Thyroid gland (tissue), 4 donors: ENCODE data around the gene RGS8. TPM values are rescaled to one million over a fixed set of nuclear protein-coding genes. Genes with fewer than 3 reads are reported as not detected.

Source experiments
- DNase-seq, 2 donors: peaks; one replicate each; pipeline ENCODE4 v3.0.0-alpha.2; 2019
- H3K27ac ChIP-seq, 3 donors: fragments of 200-600 bp; sonication (generic); 1 replicate in 2 of 3; 2 replicates in 1 of 3; pipeline ENCODE4 v1.5.1; 2016 to 2019; ENCODE audit warnings: mild to moderate bottlenecking in 1 of 3, moderate library complexity in 1 of 3
- H3K27me3 ChIP-seq: fragments of 200-600 bp; sonication (generic); one replicate; pipeline ENCODE4 v1.5.1; 2019
- H3K36me3 ChIP-seq, 2 donors: fragments of 200-600 bp; sonication (generic); one replicate each; pipeline ENCODE4 v1.5.1; 2016 to 2019
- H3K4me1 ChIP-seq, 2 donors: fragments of 200-600 bp; sonication (generic); one replicate each; pipeline ENCODE4 v1.5.1; 2017 to 2019
- H3K4me3 ChIP-seq, 3 donors: fragments of 200-600 bp; sonication (generic); replicated peaks in 1 of 3; 1 replicate in 2 of 3; 2 replicates in 1 of 3; pipeline ENCODE4 v1.5.1; 2016; ENCODE audit warnings: mild to moderate bottlenecking in 1 of 3
- H3K9me3 ChIP-seq: fragments of 200-600 bp; sonication (generic); one replicate; pipeline ENCODE4 v1.5.1; 2017
- CTCF ChIP-seq, 6 experiments: fragments of 200-600 bp in 3 of 6; fragments of 450-650 bp in 3 of 6; sonication (generic) in 3 of 6; IDR thresholded peaks; one replicate each; pipeline ENCODE4 v1.5.1; 2016 to 2019; ENCODE audit warnings: antibody characterized with exemption in 6 of 6, mild to moderate bottlenecking in 2 of 6, inconsistent platforms in 1 of 6, moderate library complexity in 1 of 6
- POLR2A ChIP-seq, 2 donors: fragments of 450-650 bp; IDR thresholded peaks; one replicate each; pipeline ENCODE4 v1.6.1; 2017; ENCODE audit warnings: antibody characterized with exemption in 2 of 2, mild to moderate bottlenecking in 2 of 2, moderate library complexity in 1 of 2
- WGBS, 2 donors: methylation state at CpG; one replicate each; pipeline ENCODE4 v1.1.5; 2017; 5-methylcytosine and 5-hydroxymethylcytosine counted together
- intact Hi-C: fragments of 100-400 bp; cut with DNase I; formaldehyde crosslinking; loops from one replicate; pipeline ENCODE4 v1.15.1; 2023
- total RNA-seq, 4 donors: library from RNA; depleted of rRNA; stranded (reverse); fragments of >200 nt; gene quantifications; one replicate each; pipeline ENCODE4 v1.2.3, GENCODE V29; 2016

RGS8 gene
- total RNA-seq, 4 donors from 2014 or later = 2.4 to 5.9 (median 5.0) TPM

DNA sequence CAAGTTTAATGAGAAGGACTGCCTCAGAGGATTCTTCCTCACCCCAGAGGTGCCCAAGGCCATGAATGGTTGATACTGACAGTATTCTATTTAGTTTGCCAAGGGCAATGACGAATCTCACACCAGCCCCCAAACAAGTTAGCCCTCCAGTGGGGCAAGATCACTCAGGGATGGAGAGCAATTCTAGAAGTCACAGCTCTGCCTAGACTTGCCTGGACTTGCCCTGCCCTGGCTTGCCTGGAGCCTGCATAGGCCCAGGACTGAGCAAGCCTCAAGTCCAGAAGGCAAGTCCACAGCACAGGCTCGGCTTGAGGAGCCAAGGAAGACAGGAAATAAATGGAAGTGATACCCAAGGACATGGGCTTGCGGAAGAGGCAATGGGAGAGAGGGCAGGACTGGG lies 40.7 kb downstream of the RGS8 start:
- intact Hi-C loops = no loop called here
- 89 to 97% methylated on average over 3 of the region's 3 CpGs for WGBS, 2 donors
- Histone ChIP-seq H3K36me3 (no peaks in the 10 kb centered on the region), H3K9me3 (no peaks in the 10 kb centered on the region), H3K27ac (peak overlapping the region; percentile 73 to 92 (median 85)), H3K4me3 (no peak overlapping the region), H3K27me3 (no peaks in the 10 kb centered on the region), H3K4me1 (peaks cover 42 to 45% of the 10 kb centered on the region in 2 donors)
- no peak for DNase-seq
- no peak for TF ChIP-seq POLR2A (IDR thresholded peaks at IDR 0.05)
- no peak for TF ChIP-seq CTCF (IDR thresholded peaks at IDR 0.05)

GRCh38 chr1:182642461-182642860 lies 41.9 kb downstream of the RGS8 start:
- H3K27ac ChIP-seq = peak overlapping the region; percentile 72 to 92 (median 85)
- no peaks in the 10 kb centered on the region for H3K27me3 ChIP-seq
- no peak overlapping the region for H3K4me3 ChIP-seq
- no peaks in the 10 kb centered on the region for H3K9me3 ChIP-seq
- no peaks in the 10 kb centered on the region for H3K36me3 ChIP-seq
- peak; percentile 70 to 72 for DNase-seq
- TF ChIP-seq POLR2A (IDR thresholded peaks at IDR 0.05) (no peak), CTCF (IDR thresholded peaks at IDR 0.05) (no peak)
- peaks cover 42 to 45% of the 10 kb centered on the region in 2 donors for H3K4me1 ChIP-seq
- WGBS, 2 donors = 52 to 64% methylated on average over 8 of the region's 8 CpGs
- intact Hi-C loops = no loop called here

- DNase-seq = no peak
- intact Hi-C loops = no loop called here
- Histone ChIP-seq H3K4me3 (no peak overlapping the region), H3K27ac (no peak overlapping the region), H3K27me3 (no peaks in the 10 kb centered on the region), H3K4me1 (peaks cover 40 to 41% of the 10 kb centered on the region in 2 donors), H3K9me3 (no peaks in the 10 kb centered on the region), H3K36me3 (no peaks in the 10 kb centered on the region)
- WGBS, 2 donors = 92 to 95% methylated on average over 5 of the region's 5 CpGs
- TF ChIP-seq CTCF (IDR thresholded peaks at IDR 0.05) (no peak), POLR2A (IDR thresholded peaks at IDR 0.05) (no peak)
Measured at GRCh38 chr1:182641561-182641960, 42.8 kb downstream of the RGS8 start.

DNA sequence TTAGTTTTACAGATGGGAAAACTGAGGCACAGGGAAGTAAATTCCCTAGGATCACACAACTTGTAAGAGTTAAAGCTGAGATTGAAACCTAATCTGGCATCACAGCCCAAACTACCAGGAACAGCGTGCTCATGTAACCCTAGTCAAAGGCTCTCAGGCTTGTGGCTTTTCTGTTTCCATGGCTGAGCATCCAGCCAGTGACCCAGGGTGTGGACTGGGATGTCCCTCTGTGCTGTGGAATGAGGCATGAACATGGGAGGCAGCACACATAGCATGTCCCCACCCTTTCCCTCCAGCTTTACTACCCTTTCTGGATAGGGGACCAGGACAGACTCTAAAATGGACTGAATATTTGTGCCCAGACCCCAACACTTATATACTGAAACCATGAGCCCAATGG lies 45.1 kb downstream of the RGS8 start:
- Histone ChIP-seq H3K4me3 (no peak overlapping the region), H3K4me1 (peaks cover 24% of the 10 kb centered on the region in 2 donors), H3K27me3 (no peaks in the 10 kb centered on the region), H3K27ac (no peak overlapping the region), H3K36me3 (no peaks in the 10 kb centered on the region), H3K9me3 (no peaks in the 10 kb centered on the region)
- intact Hi-C loops = no loop called here
- TF ChIP-seq POLR2A (IDR thresholded peaks at IDR 0.05) = no peak
- TF ChIP-seq CTCF (IDR thresholded peaks at IDR 0.05) = no peak
- no peak for DNase-seq
- WGBS, 2 donors = 80 to 93% methylated on average over 1 of the region's 1 CpG

- DNase-seq = no peak
- WGBS, 2 donors = 86 to 89% methylated on average over 5 of the region's 5 CpGs
- H3K9me3 ChIP-seq = no peaks in the 10 kb centered on the region
- no peak overlapping the region for H3K4me3 ChIP-seq
- no peak overlapping the region for H3K27ac ChIP-seq
- H3K4me1 ChIP-seq = peaks cover 8 to 9% of the 10 kb centered on the region in 2 donors
- H3K27me3 ChIP-seq = no peaks in the 10 kb centered on the region
- TF ChIP-seq POLR2A (IDR thresholded peaks at IDR 0.05) = no peak
- H3K36me3 ChIP-seq = no peaks in the 10 kb centered on the region
- intact Hi-C loops = no loop called here
Measured at GRCh38 chr1:182637769-182638168, 46.6 kb downstream of the RGS8 start.

- no peak for DNase-seq
- H3K36me3 ChIP-seq = no peaks in the 10 kb centered on the region
- no peaks in the 10 kb centered on the region for H3K9me3 ChIP-seq
- no peaks in the 10 kb centered on the region for H3K27me3 ChIP-seq
- no peak overlapping the region for H3K27ac ChIP-seq
- 89 to 96% methylated on average over 2 of the region's 2 CpGs for WGBS, 2 donors
- H3K4me1 ChIP-seq = peaks cover under 1 to 4% of the 10 kb centered on the region in 2 donors
- no peak overlapping the region for H3K4me3 ChIP-seq
- intact Hi-C loops = no loop called here
- TF ChIP-seq CTCF (IDR thresholded peaks at IDR 0.05) (no peak), POLR2A (IDR thresholded peaks at IDR 0.05) (no peak)
Measured at GRCh38 chr1:182635871-182636270, 48.5 kb downstream of the RGS8 start.
